OCI-LY1 (cell line): ENCODE data around the gene CHST3.
"Not testable (repeated sequence)": the region's sequence is repeated elsewhere in the genome, so short reads cannot be mapped to it uniquely, and the experiment has no call there.

Experiments
- H2AFZ ChIP-seq: fragments of 200-600 bp; sonication (generic), shearing (Covaris generic); 2 replicates; pipeline ENCODE4 v1.6.0; 2014; ENCODE audit warnings: antibody characterized with exemption, mild to moderate bottlenecking, low read length
- H3F3A ChIP-seq: fragments of 200-600 bp; sonication (generic), shearing (Covaris generic); 2 replicates; pipeline ENCODE4 v1.6.0; 2014; ENCODE audit warnings: mild to moderate bottlenecking, antibody characterized with exemption, low read length, moderate library complexity; ENCODE audit not compliant: insufficient read depth
- H3K27ac ChIP-seq: fragments of 200-600 bp; sonication (generic); 2 replicates; pipeline ENCODE4 v1.5.1; 2014; ENCODE audit warnings: low read length, mixed run types, mild to moderate bottlenecking, low read depth; ENCODE audit not compliant: poor library complexity, severe bottlenecking
- H3K27me3 ChIP-seq: fragments of 200-600 bp; sonication (generic); 2 replicates; pipeline ENCODE4 v1.6.0; 2014; ENCODE audit warnings: antibody characterized with exemption, mild to moderate bottlenecking, low read length, moderate library complexity; ENCODE audit not compliant: insufficient read depth
- H3K36me3 ChIP-seq: fragments of 200-600 bp; sonication (generic); 2 replicates; pipeline ENCODE4 v1.6.1; 2014; ENCODE audit warnings: mild to moderate bottlenecking, antibody characterized with exemption, low read length, moderate library complexity, mixed read lengths; ENCODE audit not compliant: insufficient read depth
- H3K4me1 ChIP-seq: fragments of 200-600 bp; sonication (generic); 2 replicates; pipeline ENCODE4 v1.5.1; 2014; ENCODE audit warnings: mild to moderate bottlenecking, low read length, moderate library complexity; ENCODE audit not compliant: insufficient read depth, severe bottlenecking
- H3K4me2 ChIP-seq: fragments of 200-600 bp; sonication (generic), shearing (Covaris generic); 2 replicates; pipeline ENCODE4 v1.6.1; 2014; ENCODE audit warnings: low read length
- H3K4me3 ChIP-seq: fragments of 200-600 bp; sonication (generic); 2 replicates; pipeline ENCODE4 v1.5.1; 2014; ENCODE audit warnings: low read length, low read depth, mild to moderate bottlenecking, mixed read lengths; ENCODE audit not compliant: poor library complexity, severe bottlenecking
- H3K79me2 ChIP-seq: fragments of 200-600 bp; shearing (Covaris generic); 2 replicates; pipeline ENCODE4 v1.6.1; 2016; ENCODE audit warnings: mixed run types, low read length, mixed read lengths; ENCODE audit not compliant: insufficient read depth
- H3K9ac ChIP-seq: fragments of 200-600 bp; sonication (generic), shearing (Covaris generic); 2 replicates; pipeline ENCODE4 v1.6.1; 2014; ENCODE audit warnings: mild to moderate bottlenecking, low read length, mixed read lengths
- H3K9me2 ChIP-seq: fragments of 200-600 bp; sonication (generic), shearing (Covaris generic); 2 replicates; pipeline ENCODE4 v1.6.1; 2014; ENCODE audit warnings: low read depth, mild to moderate bottlenecking, low read length, mixed read lengths
- H3K9me3 ChIP-seq: fragments of 200-600 bp; shearing (Covaris generic); 2 replicates; pipeline ENCODE4 v1.6.1; 2014; ENCODE audit warnings: low read length, mixed read lengths
- H4K20me1 ChIP-seq: fragments of 200-600 bp; sonication (generic), shearing (Covaris generic); 2 replicates; pipeline ENCODE4 v1.6.0; 2016; ENCODE audit warnings: mild to moderate bottlenecking, low read length; ENCODE audit not compliant: insufficient read depth
- EZH2 ChIP-seq: fragments of 200-600 bp; sonication (generic), shearing (Covaris generic); IDR thresholded peaks from 2 replicates; pipeline ENCODE4 v1.8.0; 2017; ENCODE audit warnings: borderline replicate concordance, mixed run types, mild to moderate bottlenecking, antibody characterized with exemption, low read length, moderate library complexity, mixed read lengths
- TF ChIP-seq, protein P1 (sequence below): fragments of 200-600 bp; sonication (generic), shearing (Covaris generic); IDR thresholded peaks from 2 replicates; pipeline ENCODE4 v1.5.1; 2017; ENCODE audit warnings: mild to moderate bottlenecking, antibody characterized with exemption, low read length, moderate library complexity, mixed read lengths

CHST3 gene

DNA sequence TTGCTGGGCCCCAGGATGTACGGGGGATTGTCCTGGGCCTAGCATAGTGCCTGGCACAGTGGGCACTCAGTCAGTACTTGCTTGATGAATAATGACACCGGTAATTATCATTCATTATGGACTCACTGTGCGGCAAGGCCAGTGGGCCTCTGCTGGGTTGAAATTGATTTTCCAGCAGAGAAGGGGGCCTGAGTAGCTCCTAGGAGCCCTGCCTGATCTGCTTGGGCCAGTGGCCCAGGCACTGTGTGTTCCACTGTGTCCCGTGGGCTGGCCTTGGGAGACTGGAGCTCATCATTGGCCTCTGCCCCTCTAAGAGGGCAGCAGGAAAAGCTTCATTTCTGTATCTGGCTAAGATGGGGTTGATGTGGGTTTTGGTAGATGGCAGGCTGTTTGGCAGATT lies 1.4 kb downstream of the CHST3 start:
- Histone ChIP-seq H3K27me3 (peaks cover 11% of the 10 kb centered on the region; the same call in 1 of the 2 replicates), H4K20me1 (no peaks in the 10 kb centered on the region), H3K9me2 (no peaks in the 10 kb centered on the region), H2AFZ (no peak overlapping the region), H3K36me3 (no peaks in the 10 kb centered on the region), H3K27ac (no peak overlapping the region), H3K4me3 (no peak overlapping the region), H3K9me3 (no peaks in the 10 kb centered on the region), H3K79me2 (no peaks in the 10 kb centered on the region), H3K4me2 (no peak overlapping the region), H3K9ac (no peak overlapping the region), H3F3A (no peaks in the 10 kb centered on the region), H3K4me1 (no peaks in the 10 kb centered on the region)
- no peak for TF ChIP-seq EZH2
- TF ChIP-seq, protein P1, sequence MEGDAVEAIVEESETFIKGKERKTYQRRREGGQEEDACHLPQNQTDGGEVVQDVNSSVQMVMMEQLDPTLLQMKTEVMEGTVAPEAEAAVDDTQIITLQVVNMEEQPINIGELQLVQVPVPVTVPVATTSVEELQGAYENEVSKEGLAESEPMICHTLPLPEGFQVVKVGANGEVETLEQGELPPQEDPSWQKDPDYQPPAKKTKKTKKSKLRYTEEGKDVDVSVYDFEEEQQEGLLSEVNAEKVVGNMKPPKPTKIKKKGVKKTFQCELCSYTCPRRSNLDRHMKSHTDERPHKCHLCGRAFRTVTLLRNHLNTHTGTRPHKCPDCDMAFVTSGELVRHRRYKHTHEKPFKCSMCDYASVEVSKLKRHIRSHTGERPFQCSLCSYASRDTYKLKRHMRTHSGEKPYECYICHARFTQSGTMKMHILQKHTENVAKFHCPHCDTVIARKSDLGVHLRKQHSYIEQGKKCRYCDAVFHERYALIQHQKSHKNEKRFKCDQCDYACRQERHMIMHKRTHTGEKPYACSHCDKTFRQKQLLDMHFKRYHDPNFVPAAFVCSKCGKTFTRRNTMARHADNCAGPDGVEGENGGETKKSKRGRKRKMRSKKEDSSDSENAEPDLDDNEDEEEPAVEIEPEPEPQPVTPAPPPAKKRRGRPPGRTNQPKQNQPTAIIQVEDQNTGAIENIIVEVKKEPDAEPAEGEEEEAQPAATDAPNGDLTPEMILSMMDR = no peak

DNA sequence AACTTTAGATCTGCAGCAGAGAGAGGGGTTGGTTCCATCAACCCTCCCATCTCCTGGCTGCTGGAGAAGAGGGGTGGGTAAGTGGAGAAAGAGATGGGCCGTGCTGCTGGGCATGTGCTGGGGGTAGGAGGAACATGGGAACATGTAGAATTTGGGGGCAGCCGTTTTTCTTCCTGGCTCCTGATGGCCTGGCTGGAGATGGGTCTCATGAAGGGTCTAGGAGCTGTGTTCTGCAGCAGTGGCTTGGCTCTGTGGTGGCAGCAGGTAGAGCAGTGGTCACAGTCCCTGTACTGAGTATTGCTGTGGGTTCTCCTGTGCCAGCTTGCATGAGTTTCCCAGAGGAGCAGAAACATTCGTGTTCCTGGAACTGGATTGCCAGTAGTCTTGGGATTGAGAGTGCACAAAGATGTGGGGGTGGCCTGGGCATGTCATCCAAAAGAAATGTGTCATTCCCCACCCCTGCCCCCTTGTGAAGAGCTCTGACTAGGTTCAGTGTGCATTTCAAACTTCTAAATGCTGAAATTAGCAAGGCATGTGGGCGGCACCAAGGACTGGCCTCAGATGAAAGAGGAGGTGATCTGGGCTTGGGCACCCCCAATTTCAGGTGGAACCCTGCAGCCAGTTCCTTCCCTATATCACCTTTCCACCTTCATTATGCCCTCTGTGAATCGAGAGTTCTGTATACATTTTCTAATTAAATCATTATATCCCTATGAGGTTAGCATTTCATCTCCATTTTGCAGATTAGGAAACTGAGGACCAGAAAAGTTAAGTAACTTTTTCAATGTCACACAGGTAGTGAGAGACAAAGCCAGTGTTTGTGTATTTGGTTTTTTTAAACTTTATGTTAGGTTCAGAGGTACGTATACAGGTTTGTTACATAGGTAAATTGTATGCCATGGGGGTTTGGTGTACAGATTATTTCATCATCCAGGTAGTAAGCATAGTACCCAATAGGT lies 2.1 kb downstream of the CHST3 start:
- no peak overlapping the region for H3K27ac ChIP-seq
- no peak overlapping the region for H3K9ac ChIP-seq
- peaks cover 11% of the 10 kb centered on the region; the same call in 1 of the 2 replicates for H3K27me3 ChIP-seq

DNA sequence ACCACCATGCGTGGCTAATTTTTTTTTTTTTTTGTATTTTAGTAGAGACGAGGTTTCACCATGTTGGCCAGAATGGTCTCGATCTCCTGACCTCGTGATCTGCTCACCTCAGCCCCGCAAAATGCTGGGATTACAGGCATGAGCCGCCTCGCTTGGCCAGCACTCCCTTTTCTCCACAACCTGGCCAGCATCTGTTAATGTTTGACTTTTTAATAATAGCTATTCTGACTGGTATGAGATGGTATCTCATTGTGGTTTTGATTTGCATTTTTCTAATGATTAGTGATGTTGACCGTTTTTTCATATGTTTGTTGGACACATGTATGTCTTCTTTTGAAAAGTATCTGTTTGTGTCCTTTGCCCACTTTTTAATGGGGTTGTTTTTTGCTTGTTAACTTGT lies 3.8 kb downstream of the CHST3 start:
- H3K9ac ChIP-seq, H3K36me3 ChIP-seq, H3K79me2 ChIP-seq, H2AFZ ChIP-seq, H3K27me3 ChIP-seq, H3K4me2 ChIP-seq, H3K27ac ChIP-seq, H3K9me2 ChIP-seq, H3F3A ChIP-seq, H3K4me3 ChIP-seq, H3K9me3 ChIP-seq, H3K4me1 ChIP-seq, H4K20me1 ChIP-seq: not testable (repeated sequence)

More for the DNA sequence above, 2.1 kb downstream of the CHST3 start:
- Histone ChIP-seq H3K36me3 (no peaks in the 10 kb centered on the region), H3K9me3 (no peaks in the 10 kb centered on the region), H3K4me2 (no peak overlapping the region), H3K4me3 (no peak overlapping the region), H3K4me1 (no peaks in the 10 kb centered on the region), H3F3A (no peaks in the 10 kb centered on the region), H2AFZ (no peak overlapping the region), H3K79me2 (no peaks in the 10 kb centered on the region), H3K9me2 (no peaks in the 10 kb centered on the region), H4K20me1 (no peaks in the 10 kb centered on the region)
- TF ChIP-seq EZH2 = no peak
- TF ChIP-seq, protein P1 = no peak
